ENCODE measurements around the gene PPP1R8. TPM values are rescaled to one million over a fixed set of nuclear protein-coding genes. Genes with fewer than 3 reads are reported as not detected.

PPP1R8 gene
- total and polyA plus RNA-seq, 2 of the 8 experiments (the other 6 are each of a cell fraction or from before 2014, with no cell fraction given), result 33.4 to 51.8 TPM

GRCh38 chr1:27830621-27831440 is at the start of gene PPP1R8 (continued):
- no peak for TF ChIP-seq CHD7 (IDR thresholded peaks at IDR 0.05; ENCODE audit: insufficient replicate concordance, low read length)
- TF ChIP-seq POU5F1 (IDR thresholded peaks at IDR 0.05; ENCODE audit: low read depth, low read length), result no peak
- peak; percentile 38; the same call in 1 of the 2 replicates for TF ChIP-seq USF2 (IDR thresholded peaks at IDR 0.05; ENCODE audit: low read length)
- TF ChIP-seq RBBP5 (IDR thresholded peaks at IDR 0.05; ENCODE audit: borderline replicate concordance, low read depth, low read length), result peak; percentile 54; the same call in 1 of the 2 replicates
- TF ChIP-seq SRF (IDR thresholded peaks at IDR 0.05; ENCODE audit: low read depth, low read length), result no peak
- peak; percentile 52 for TF ChIP-seq ASH2L (IDR thresholded peaks at IDR 0.05; ENCODE audit: low read length)
- TF ChIP-seq TAF1 (IDR thresholded peaks at IDR 0.05; ENCODE audit: low read depth, low read length), result peak; percentile 100

Measured in H1 (cell line).